Measurements from ENCODE around the gene MRPL1. TPM values are rescaled to one million over a fixed set of nuclear protein-coding genes. Genes with fewer than 3 reads are reported as not detected.

Gene MRPL1
- total RNA-seq, 1 experiment from 2014 or later: 25.7 TPM

- TF ChIP-seq FOXJ3 (CRISPR knock-in tag; IDR thresholded peaks at IDR 0.05; ENCODE audit: borderline replicate concordance): no peak
Observed at GRCh38 chr4:77862478-77863216, at the start of gene MRPL1 (continued).

- no peaks in the 10 kb centered on the region for H3K9me3 Mint-ChIP-seq
- no peak for ATAC-seq
- H3K27me3 Mint-ChIP-seq (ENCODE audit: low read depth): peaks cover 7% of the 10 kb centered on the region
- CTCF ChIA-PET: no interaction called here
- H3K36me3 Mint-ChIP-seq: no peaks in the 10 kb centered on the region
- H3K4me3 Mint-ChIP-seq: no peak overlapping the region
- no peak for DNase-seq (ENCODE audit: low spot score)
- TF ChIP-seq PRDM15 (CRISPR knock-in tag; IDR thresholded peaks at IDR 0.05) (no peak), FOXP1 (CRISPR knock-in tag; IDR thresholded peaks at IDR 0.05; ENCODE audit: borderline replicate concordance) (no peak), ZNF396 (CRISPR knock-in tag; IDR thresholded peaks at IDR 0.05; ENCODE audit: borderline replicate concordance) (no peak), JAZF1 (CRISPR knock-in tag; IDR thresholded peaks at IDR 0.05) (no peak), HMGA2 (CRISPR knock-in tag; IDR thresholded peaks at IDR 0.05) (no peak), FOXK1 (CRISPR knock-in tag; IDR thresholded peaks at IDR 0.05) (no peak), SMAD3 (CRISPR knock-in tag; IDR thresholded peaks at IDR 0.05; ENCODE audit: borderline replicate concordance) (no peak), TEAD1 (CRISPR knock-in tag; IDR thresholded peaks at IDR 0.05) (no peak), ETV6 (CRISPR knock-in tag; IDR thresholded peaks at IDR 0.05) (no peak), GTF2I (CRISPR knock-in tag; conservative IDR thresholded peaks at IDR 0.05) (no peak), EMX1 (CRISPR knock-in tag; IDR thresholded peaks at IDR 0.05) (no peak), CREM (CRISPR knock-in tag; IDR thresholded peaks at IDR 0.05) (no peak), CREB1 (CRISPR knock-in tag; IDR thresholded peaks at IDR 0.05) (no peak), GRHL2 (CRISPR knock-in tag; IDR thresholded peaks at IDR 0.05; ENCODE audit: insufficient replicate concordance, severe bottlenecking) (no peak)
- TF ChIP-seq, protein P1, sequence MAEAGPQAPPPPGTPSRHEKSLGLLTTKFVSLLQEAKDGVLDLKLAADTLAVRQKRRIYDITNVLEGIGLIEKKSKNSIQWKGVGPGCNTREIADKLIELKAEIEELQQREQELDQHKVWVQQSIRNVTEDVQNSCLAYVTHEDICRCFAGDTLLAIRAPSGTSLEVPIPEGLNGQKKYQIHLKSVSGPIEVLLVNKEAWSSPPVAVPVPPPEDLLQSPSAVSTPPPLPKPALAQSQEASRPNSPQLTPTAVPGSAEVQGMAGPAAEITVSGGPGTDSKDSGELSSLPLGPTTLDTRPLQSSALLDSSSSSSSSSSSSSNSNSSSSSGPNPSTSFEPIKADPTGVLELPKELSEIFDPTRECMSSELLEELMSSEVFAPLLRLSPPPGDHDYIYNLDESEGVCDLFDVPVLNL (CRISPR knock-in tag; IDR thresholded peaks at IDR 0.05; ENCODE audit: borderline replicate concordance, low read depth): no peak
- TF ChIP-seq, protein P2, sequence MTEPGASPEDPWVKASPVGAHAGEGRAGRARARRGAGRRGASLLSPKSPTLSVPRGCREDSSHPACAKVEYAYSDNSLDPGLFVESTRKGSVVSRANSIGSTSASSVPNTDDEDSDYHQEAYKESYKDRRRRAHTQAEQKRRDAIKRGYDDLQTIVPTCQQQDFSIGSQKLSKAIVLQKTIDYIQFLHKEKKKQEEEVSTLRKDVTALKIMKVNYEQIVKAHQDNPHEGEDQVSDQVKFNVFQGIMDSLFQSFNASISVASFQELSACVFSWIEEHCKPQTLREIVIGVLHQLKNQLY (CRISPR knock-in tag; IDR thresholded peaks at IDR 0.05): no peak
- TF ChIP-seq, protein P3, sequence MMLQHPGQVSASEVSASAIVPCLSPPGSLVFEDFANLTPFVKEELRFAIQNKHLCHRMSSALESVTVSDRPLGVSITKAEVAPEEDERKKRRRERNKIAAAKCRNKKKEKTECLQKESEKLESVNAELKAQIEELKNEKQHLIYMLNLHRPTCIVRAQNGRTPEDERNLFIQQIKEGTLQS (CRISPR knock-in tag; conservative IDR thresholded peaks at IDR 0.05): no peak
- TF ChIP-seq, protein P4, sequence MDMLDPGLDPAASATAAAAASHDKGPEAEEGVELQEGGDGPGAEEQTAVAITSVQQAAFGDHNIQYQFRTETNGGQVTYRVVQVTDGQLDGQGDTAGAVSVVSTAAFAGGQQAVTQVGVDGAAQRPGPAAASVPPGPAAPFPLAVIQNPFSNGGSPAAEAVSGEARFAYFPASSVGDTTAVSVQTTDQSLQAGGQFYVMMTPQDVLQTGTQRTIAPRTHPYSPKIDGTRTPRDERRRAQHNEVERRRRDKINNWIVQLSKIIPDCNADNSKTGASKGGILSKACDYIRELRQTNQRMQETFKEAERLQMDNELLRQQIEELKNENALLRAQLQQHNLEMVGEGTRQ (CRISPR knock-in tag; IDR thresholded peaks at IDR 0.05): no peak
- TF ChIP-seq, protein P5, sequence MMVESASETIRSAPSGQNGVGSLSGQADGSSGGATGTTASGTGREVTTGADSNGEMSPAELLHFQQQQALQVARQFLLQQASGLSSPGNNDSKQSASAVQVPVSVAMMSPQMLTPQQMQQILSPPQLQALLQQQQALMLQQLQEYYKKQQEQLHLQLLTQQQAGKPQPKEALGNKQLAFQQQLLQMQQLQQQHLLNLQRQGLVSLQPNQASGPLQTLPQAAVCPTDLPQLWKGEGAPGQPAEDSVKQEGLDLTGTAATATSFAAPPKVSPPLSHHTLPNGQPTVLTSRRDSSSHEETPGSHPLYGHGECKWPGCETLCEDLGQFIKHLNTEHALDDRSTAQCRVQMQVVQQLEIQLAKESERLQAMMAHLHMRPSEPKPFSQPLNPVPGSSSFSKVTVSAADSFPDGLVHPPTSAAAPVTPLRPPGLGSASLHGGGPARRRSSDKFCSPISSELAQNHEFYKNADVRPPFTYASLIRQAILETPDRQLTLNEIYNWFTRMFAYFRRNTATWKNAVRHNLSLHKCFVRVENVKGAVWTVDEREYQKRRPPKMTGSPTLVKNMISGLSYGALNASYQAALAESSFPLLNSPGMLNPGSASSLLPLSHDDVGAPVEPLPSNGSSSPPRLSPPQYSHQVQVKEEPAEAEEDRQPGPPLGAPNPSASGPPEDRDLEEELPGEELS (CRISPR knock-in tag; IDR thresholded peaks at IDR 0.05): no peak
- peaks cover 10% of the 10 kb centered on the region for H3K4me1 Mint-ChIP-seq
- POLR2A ChIA-PET: no interaction called here
- H3K27ac Mint-ChIP-seq: no peak overlapping the region
Observed at GRCh38 chr4:77815636-77816035, 47.0 kb upstream of the MRPL1 start.
